Inflammatory macrophage treated with lipopolysaccharide for 1 hour (primary cell): ENCODE data around the gene ERP44.
"Not testable (repeated sequence)": the region's sequence is repeated elsewhere in the genome, so short reads cannot be mapped to it uniquely, and the experiment has no call there.

Experiments
- DNase-seq, 2 donors: peaks; one replicate each; pipeline ENCODE4 v3.0.0-alpha.2; 2020 to 2022

Gene ERP44

DNA sequence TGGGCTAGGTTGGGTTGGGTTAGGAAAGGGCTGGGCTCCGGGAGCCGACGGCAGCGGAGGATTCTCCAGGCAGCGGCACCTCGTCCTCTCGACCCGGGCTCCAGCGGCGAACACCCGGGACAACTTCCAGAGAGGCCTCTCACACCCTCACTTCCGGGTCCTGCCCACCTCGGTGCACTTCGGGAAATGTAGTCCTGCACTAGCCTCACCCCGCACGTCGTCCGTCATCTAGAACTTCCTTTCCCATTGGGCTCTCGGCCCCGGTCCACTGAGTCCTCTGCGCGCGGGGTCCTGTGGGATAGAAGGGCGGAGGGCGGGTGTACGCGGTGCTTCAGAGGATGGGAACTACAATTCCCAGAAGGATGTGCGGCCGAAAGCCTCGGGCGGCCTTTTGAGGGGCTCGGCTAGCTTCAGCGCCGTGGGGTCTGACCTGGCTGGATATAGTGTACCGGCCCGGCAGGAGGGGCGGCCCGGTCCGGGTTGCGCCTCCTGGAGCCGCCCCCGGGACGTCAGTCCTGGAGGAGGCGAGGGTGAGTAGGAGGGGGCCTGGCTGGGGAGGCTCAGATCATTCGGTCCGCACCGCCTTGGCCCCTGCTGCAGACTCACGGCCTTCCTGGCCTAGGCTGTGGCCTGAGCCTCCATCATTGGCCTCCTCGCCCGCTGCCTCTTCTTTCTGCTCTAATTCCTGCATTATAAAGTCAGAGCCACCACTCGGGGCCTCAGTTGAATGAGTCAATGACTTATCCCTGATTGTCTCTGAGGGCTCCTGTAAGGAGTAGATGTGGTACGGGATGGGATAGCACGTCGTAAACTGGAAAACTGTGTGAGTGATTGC is at the start of gene ERP44, which contains the start of gene INVS:
Gene ERP44, minus strand, starts transcription at position 114 of the 835 bp plus-strand sequence. CDS start 160 bp downstream, outside the sequence.
Gene INVS, plus strand, starts transcription at position 357 of the 835 bp plus-strand sequence. CDS start 5,279 bp downstream, outside the sequence.
- peak; percentile 98 to 99 for DNase-seq

DNA sequence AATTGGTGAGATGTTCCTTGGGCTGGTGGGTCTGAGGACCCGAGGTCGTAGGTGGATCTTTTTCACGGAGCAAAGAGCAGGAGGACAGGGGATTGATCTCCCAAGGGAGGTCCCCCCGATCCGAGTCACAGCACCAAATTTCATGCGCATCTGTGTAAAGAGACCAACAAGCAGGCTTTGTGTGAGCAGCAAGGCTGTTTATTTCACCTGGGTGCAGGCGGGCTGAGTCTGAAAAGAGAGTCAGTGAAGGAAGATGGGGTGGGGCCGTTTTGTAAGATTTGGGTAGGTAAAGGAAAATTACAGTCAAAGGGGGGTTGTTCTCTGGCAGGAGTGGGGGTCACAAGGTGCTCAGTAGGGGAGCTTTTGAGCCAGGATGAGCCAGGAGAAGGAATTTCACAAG is 47.2 kb upstream of the ERP44 start:
- not testable (repeated sequence) for DNase-seq

DNA sequence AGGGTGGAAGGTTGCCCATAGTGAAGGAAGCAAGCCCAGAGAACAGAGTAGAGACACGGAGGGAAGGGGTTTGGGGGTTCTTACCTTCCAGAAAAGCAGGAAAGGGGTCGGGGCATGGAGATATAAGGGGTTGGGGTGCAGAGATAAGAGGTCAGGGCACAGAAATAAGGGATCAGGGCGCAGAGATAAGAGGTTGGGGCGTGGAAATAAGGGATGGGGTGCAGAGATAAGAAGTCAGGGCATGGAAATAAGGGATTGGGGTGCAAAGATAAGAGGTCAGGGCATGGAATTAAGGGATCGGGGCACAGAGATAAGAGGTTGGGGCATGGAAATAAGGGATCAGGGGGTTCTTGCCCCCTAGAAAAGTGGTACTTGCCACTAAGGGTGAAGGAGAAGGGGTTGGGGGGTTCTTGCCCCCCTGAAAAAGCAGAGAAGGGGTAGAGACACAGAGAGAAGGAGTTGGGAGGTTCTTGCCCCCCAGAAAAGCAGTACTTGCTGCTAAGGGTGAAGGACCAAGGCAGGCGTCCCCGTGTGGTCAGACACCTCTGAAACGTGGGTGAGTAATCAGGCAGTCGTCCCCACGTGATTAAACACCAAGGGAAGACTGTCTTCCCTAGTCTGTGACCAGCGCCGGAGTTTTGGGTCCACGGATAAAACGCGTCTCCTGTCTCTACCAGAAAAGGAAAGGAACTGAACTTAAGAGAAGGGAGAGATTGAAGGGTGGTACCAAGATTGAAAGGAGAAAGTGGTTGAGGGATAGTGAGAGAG is 46.6 kb upstream of the ERP44 start:
- not testable (repeated sequence) for DNase-seq

DNA sequence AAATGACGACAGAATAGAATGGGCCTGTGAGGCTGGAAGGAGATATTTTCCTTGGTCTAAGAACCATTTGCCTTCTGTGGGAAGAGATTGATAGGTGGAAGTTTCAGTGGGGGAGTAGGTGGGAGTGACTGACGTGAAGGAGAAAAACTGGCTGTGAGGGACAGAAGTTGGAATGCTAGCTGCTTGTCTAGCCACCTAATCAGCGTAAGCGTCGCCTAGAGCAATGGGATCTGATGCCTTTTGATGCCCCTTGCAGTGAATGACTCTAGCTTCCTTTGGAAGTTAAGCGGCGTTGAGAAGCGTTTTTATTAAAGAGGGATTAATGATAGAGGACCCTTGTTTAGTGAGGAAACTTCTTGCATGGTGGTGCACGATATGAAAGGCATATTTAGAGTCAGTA is 43.1 kb upstream of the ERP44 start:
- DNase-seq, result not testable (repeated sequence)

DNA sequence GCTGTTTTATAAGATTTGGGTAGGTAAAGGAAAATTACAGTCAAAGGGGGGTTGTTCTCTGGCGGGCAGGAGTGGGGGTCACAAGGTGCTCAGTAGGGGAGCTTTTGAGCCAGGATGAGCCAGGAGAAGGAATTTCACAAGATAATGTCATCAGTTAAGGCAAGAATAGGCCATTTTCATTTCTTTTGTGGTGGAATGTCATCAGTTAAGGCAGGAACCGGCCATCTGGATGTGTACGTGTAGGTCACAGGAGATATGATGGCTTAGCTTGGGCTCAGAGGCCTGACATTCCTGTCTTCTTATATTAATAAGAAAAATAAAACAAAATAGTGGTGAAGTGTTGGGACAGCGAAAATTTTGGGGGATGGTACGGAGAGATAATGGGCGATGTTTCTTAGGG is 41.5 kb upstream of the ERP44 start:
- not testable (repeated sequence) for DNase-seq

DNA sequence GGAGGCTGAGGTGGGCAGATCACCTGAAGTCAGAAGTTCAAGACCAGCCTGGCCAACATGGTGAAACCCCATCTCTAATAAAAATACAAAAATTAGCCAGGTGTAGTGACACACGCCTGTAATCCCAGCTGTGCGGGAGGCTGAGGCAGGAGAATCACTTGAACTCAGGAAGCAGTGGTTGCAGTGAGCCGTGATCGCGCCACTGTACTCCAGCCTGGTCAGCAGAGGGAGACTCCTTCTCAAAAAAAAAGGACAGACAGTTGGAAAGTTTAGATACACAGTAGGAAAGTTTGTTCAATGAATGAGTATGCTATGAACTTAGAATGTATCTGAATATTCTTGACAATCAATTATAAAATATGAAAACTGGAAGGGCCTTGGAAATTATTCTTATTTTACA is 38.0 kb upstream of the ERP44 start:
- DNase-seq, result not testable (repeated sequence)

DNA sequence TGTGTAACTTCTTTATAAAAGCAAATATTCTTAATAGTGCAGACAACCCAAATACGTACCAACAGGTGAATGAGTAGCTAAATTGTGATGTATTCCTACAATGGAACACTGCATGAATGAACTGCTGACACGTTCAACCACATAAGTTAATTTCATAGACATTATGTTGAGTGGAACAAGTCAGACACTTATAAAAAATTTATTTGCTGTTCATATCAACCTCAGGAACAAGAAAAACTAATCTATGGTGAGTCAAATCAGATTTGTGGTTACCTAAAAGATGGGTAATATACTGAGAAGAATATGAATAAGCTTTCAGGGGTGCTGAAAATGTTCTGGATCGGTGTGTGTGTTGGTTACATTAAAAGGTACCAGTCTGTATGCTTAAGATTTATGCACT is 35.9 kb upstream of the ERP44 start:
- DNase-seq, result no peak

DNA sequence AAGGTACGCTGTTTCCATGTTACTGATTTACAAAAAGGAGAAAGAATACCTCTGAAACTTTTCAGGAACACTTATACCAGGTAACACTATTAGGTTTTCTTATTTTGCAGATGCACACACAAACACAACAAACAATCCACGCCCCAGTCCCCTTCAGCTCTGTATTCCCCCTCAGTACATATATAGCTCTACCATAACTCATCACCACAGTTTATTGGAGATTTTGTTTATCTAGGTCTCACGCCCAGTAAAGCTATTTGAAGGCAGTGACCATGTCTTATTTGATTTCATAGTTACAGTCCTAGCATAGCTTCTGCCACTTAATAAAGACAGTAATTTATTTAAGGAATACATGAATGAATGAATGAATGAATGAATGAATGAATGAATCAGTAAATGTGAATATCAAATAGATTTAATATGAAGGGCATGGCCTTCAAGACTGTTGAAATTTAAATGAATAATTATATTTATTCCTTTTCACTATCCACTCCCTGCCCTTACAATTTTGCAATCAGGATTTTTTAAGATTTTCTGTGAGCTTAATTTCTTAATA is 33.2 kb upstream of the ERP44 start:
- no peak for DNase-seq

DNA sequence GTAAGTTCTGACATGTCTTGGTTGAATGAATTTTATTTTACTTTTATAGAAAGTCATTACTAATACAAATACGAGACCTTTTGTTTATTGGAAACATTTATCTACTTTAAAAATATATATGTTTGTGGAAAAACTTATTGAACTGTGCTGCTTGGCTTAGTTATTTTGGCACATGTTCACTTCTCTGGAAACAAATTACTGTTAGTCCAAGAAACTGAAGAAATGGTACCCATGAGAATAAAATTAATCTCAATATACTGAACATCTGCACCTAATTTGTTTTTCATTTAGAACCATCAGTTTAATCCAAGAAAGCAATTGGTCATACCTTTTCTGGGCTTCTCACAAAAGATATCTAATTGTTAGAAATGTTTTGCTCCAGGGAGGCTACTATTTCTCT is 32.4 kb upstream of the ERP44 start:
- DNase-seq, result no peak

DNA sequence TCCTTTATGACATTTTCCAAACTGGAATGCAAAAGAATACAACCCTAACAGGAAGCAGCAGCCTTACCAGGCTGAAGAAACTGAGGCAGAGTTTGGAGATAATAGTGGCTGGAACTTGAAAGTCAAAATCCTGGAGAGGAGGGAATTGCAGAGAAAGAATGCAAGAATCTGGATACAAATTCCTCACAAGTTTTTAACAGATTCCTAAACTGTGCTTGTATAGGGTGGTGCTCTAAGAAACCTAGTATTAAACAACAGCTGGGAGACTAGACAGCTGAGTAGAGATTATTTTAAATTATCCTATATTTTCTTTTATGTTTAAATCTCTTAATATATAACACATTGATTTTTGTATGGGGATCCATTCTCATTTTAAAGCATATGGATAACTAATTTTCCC is 31.0 kb upstream of the ERP44 start:
- no peak for DNase-seq

DNA sequence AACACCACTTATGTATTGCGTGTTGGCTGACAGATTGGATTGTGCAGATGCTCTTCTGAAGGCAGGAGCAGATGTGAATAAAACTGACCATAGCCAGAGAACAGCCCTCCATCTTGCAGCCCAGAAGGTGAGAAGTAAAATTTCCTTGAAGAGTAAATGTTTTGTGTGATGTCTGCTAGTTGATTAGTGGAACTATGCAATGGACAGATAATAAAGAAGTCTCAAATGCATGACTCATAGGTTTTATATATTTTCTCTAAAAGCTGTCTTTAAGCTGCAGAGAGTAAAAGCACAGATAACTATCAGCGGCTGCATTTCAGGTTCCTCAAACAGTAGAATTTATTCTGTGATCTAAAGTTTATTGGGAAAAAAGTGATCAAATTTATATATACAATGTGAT is 27.6 kb upstream of the ERP44 start:
- DNase-seq, result no peak

DNA sequence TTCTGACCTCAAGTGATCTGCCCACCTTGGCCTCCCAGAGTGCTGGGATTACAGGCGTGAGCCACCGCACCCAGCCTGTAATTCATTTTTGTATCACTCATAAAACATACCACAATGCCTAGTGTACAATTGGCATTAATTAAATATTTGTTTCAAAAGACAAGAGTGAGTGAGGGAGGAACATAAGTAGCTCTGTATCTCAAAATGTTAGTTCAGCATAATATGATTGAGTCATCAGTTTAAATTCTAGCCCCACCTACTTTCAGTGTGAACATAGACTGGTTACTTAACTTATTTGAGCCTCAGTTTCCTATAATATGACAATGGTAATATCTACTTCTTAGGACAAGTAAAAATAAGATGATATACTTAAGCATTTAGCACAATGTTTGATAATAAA is 27.1 kb upstream of the ERP44 start:
- DNase-seq, result no peak

DNA sequence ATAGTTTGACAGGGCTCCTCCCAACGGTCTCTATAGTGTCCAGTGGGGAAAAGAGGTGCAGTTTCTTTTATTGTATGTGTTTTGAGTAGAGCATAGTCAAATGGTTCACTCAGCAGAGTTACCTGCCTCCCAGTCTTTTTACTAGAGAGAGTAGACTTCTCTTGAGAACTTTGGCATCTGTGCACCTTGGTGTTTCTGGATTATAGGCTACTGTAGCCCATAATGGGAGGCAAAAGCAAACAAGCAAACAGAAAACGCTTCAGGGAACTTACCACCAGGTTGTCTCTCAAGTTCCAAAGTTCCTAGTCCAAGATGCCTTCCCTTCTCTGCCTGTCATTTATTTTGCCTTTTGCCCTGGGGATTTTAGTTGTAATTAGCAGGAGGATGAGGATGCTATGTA is 26.4 kb upstream of the ERP44 start:
- DNase-seq, result no peak

DNA sequence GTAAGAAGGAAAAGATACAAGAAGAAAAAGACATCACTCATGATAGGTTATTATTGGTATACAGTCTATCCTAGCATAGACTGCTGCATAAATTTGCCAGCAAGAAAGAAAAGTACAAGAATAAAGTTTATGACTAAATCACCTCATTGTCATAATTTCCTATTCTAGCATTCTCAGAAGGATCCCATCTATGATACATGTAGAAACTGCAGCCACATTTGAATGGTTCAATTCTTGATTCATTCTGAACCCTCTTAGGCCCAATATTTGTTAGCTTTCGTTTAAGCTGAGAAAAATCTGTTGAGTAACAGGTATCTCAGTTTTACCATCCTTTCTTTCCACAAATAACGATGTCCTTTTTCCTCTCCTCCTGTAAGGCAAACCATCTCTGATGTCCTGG is 21.5 kb upstream of the ERP44 start:
- DNase-seq, result no peak

DNA sequence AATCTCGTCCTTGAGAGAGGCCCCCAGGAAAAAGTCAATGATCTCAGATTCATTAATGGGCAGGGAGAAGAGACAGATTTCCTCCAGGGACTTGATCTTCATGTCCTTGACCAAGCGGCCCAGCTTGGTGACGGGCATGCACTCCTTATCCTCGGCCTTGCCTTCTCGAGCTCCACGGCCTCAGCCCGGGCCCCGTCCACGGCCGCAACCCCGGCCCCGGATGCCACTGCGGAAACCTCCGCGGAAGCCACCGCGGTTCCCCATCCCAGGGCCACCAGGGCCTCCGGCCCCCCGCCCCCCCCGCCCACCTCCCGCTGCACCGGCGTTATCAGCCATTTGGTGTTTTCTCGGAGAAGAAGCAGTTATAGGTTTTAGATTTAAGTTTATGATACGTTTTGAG is 18.5 kb upstream of the ERP44 start:
- DNase-seq, result no peak

DNA sequence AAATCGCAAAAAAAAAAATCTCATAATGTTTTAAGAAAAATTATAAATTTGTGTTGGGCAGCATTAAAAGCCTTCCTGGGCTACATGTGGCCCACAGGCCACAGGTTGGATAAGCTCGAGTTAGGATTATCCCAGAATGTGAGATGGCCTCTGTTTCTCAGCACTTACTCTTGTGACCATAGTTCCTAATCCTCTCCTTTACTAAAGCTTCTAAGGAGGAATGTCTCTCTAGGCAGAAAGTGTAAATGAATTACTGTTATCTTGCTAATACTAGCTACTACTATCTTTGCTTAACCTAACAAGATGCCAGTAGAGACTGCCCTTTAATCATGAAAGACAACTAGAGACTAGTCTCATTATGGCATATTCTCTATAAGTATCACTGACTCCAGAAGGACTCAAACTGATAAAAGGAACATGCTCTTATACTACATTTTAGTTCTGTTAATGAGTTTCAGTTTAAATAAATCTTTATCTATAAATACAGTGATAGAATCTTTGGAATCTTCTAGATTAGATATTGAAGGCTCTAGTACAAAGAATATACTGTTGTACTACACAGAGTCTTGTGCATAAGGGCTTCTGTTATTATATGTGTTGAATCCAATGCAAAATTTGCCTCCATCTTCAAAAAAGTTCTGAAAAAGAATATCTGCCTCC is 14.0 kb upstream of the ERP44 start:
- DNase-seq, result no peak

DNA sequence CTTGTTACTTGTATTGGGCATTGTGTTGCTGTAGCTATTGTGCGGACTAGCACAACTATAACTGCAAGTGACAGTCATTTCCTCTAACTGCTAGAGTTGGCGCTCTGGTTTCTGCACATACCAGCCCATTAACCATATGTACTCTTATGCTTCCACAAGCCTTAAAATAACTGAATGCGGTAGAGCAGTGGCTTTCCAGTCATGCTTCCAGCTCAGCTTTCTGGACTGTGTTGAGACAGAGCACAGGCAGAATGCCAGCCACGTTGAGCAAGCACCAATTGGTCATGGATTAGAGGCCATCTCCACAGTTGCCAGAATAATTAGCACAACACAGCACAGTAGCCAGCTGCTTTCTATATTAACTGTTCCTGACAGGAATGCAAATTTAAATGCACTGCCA is 12.4 kb upstream of the ERP44 start:
- DNase-seq, result no peak

DNA sequence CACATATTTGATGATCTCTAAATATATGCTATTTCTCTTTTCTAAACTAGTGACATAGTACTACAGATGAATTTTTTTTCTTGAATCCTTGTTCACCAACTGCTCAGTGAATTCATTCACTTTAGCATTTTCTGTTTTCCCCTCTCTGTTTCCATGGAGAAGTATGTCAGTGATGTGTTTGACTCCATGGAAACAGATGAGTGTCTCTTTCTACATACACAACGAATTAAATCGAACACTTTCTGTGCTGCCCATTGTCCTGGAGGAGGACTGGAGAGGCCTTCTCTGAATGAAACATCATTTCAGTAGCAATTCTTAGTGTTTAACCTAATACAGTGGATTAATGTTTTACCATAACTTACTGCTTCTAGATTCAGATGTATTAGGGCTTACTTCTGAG is 9.8 kb upstream of the ERP44 start:
- DNase-seq, result no peak

DNA sequence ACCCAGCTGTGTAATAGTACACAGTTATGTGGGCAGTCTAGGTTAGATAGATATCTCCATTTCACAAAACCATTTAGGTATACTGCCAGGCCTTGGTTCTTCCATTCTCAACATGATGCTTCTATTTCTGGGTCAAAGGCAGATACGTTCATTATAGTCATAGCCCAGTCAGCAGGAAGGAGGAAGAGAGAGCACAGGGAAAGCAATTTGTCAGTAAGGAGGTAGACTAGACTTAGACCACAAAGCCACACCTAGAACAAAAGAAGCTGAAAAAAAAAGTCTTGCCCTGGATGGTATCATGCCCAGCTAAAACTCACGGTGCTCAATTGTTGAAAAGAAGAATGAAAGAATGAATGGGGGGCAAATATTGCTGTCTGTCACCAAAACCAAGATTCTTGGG is 7.8 kb upstream of the ERP44 start:
- DNase-seq, result no peak

DNA sequence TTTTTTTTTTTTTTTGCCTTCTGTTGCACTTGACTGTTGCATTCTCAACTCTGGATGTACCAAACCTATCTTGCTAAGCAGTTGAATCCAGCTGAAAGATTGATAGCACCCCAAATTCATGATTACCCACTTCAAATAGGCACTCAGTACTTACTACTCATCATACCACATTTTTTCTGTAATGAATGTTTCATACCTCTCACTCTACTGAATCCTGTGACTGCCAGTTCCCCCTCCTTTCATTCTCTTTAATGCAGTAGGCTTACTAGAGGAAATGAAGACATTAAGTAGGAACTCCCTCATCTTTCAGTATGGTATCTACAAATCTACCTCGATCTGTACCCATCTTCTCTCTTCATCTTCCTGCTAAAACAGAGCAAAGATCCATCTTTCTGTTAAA is 7.1 kb upstream of the ERP44 start:
- no peak for DNase-seq

DNA sequence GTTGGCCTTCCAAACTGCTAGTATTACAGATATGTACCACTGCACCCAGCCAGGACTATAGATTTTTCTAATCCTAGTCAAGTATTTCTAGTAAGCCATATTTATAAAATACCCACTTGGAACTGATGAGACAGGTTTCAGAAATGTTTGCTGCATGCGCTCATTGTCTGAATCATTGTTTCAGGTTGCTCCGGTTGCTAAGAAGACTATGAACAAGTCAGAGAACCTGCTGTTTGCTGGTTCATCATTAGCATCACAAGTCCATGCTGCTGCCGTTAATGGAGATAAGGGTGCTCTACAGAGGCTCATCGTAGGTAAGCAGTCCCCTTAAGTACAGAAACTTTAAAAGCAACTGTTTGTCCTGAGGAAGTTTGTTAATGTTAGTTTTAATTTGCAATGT is 5.5 kb upstream of the ERP44 start:
- DNase-seq, result no peak

DNA sequence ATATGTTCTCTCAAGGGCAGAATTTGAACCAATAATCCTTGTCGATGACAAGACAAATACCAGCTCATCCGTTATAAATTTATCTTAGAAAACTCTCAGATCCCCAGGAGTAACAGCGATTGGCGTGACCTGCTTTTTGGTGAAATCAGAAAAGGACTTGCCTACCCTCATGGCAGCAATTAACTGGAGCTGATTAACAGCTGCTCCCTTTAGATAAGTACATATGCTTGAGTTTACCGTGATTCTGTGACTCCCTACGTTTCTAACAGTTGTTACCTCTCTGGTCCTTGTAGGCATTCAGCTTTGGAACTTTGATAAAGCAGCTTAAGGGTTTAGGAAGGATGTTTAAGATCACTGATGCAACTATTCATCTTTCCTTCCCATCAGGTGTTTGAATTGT is 2.8 kb upstream of the ERP44 start:
- DNase-seq, result no peak

DNA sequence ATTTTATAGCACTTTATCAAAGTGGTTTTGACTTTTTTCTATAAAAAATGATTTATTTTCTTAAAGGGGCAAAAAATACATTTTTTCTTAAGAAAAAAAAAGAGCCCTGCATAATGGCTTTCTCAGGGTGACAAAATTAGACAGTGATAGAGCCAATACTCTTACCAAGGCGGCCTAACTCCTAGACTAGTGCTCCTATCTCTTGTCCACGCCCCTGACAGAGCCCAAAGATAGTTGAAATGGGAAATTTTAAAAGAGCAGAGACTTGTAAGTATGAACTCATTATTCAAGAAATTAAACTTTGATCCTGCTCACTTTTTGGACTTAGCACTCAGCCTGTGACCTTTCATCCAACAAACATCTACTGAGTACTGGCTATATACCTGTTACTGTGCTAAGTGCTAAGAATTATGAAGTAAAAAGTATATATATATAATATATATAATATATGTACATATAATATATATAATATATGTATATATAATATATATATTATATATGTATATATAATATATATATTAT is 1.4 kb upstream of the ERP44 start:
- DNase-seq, result no peak
